HT-29 (cell line): ENCODE data around the gene SLC23A3. TPM values are rescaled to one million over a fixed set of nuclear protein-coding genes. Genes with fewer than 3 reads are reported as not detected.
"Not testable (repeated sequence)": the region's sequence is repeated elsewhere in the genome, so short reads cannot be mapped to it uniquely, and the experiment has no call there.

ENCODE experiments used
- DNase-seq: peaks from one replicate; pipeline ENCODE4 v3.0.0-alpha.2; 2015; ENCODE audit warnings: low spot score
- total RNA-seq: library from RNA; depleted of rRNA; stranded (reverse); fragments of >200 nt; shearing (Covaris generic); gene quantifications from 2 replicates; pipeline ENCODE4 v1.2.3, GENCODE V29; 2014

Gene SLC23A3
- total RNA-seq, 1 experiment from 2014 or later: 9.9 TPM

GRCh38 chr2:219205981-219206327, 36.1 kb upstream of the SLC23A3 start:
- no peak for DNase-seq

GRCh38 chr2:219205165-219205538, 35.3 kb upstream of the SLC23A3 start:
- DNase-seq: no peak

DNA sequence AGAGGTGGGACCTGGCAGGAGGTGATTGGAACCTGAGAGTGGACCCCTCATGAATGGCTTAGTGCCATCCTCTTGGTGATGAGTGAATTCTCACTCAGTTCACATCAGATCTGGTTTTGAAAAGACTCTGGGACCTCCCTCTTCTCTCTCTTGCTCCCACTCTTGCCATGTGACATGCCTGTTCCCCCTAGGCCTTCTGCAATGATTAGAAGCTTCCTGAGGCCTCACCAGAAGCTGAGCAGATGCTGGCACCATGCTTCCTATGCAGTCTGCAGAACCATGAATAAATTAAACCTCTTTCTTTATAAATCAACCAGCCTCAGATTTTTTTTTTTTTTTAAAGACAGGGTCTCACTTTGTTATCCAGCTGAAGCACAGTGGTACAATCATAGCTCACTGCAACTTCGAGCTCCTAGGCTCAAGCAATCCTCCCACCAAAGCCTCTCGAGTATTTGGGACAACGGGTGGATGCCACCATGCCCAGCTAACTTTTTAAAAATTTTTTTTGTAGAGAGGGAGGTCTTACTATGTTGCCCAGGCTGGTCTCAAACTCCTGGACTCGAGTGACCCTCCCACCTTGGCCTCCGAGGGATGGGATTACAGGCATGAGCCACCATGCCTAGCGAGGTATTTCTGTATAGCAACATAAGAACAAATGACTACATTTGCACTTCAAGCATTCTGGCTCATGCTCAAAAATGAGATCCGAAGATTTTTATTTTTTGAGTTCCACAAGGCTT, 34.8 kb upstream of the SLC23A3 start:
- no peak for DNase-seq

DNA sequence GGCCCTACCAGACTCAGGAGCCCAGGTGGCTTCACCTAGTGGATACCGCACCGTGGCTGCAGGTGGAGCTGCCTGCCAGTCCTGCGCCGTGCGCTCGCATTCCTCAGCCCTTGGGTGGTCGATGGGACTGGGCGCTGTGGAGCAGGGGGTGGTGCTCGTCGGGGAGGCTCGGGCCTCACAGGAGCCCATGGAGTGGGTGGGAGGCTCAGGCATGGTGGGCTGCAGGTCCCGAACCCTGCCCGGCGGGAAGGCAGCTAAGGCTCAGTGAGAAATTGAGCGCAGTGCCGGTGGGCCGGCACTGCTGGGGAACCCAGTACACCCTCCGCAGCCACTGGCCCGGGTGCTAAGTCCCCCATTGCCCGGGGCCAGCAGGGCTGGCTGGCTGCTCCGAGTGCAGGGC, 31.5 kb upstream of the SLC23A3 start:
- DNase-seq: not testable (repeated sequence)

DNA sequence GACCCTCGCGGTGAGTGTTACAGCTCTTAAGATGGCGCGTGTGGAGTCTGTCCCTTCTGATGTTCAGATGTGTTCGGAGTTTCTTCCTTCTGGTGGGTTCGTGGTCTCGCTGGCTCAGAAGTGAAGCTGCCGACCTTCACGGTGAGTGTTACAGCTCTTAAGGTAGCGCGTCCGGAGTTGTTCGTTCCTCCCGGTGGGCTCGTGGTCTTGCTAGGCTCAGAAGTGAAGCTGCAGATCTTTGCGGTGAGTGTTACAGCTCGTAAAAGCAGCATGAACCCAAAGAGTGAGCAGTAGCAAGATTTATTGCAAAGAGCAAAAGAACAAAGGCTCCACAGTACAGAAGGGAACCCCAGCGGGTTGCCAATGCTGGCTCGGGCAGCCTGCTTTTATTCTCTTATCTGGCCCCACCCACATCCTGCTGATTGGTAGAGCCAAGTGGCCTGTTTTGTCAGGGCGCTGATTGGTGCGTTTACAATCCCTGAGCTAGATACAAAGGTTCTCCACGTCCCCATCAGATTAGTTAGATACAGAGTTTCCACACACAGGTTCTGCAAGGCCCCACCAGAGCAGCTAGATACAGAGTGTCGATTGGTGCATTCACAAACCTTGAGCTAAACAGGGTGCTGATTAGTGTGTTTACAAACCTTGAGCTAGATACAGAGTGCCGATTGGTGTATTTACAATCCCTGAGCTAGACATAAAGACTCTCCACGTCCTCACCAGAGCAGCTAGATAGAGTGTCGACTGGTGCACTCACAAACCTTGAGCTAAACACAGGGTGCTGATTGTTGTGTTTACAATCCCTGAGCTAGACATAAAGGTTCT, 30.9 kb upstream of the SLC23A3 start:
- DNase-seq: not testable (repeated sequence)

- DNase-seq: no peak
Measured at GRCh38 chr2:219199470-219200211, 29.8 kb upstream of the SLC23A3 start.

DNA sequence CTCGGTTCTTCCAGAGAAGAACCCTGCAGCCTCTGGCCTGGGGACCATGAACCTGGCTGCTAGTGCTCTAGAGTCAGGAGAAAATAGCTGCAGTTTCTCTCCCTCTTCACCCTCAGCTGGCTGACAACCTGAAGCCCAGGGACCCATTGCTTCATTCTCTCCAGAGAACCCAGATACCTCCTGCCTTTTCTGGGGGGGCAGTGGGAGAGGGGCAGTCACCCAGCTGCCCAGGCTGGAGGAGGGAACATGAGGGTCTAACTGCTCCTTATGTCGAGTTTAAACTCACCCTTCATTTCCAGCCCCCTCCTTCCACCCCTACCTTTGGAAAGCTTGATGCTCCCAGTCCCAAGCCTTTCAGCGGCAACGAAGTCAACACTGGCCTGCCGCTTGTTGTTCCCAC, 29.1 kb upstream of the SLC23A3 start:
- DNase-seq: no peak

- no peak for DNase-seq
Measured at GRCh38 chr2:219197388-219197787, 27.6 kb upstream of the SLC23A3 start.

GRCh38 chr2:219186754-219187456, 17.1 kb upstream of the SLC23A3 start:
- no peak for DNase-seq

GRCh38 chr2:219184121-219184520, 14.3 kb upstream of the SLC23A3 start:
- no peak for DNase-seq

- no peak for DNase-seq
Measured at GRCh38 chr2:219183151-219183772, 13.4 kb upstream of the SLC23A3 start.

DNA sequence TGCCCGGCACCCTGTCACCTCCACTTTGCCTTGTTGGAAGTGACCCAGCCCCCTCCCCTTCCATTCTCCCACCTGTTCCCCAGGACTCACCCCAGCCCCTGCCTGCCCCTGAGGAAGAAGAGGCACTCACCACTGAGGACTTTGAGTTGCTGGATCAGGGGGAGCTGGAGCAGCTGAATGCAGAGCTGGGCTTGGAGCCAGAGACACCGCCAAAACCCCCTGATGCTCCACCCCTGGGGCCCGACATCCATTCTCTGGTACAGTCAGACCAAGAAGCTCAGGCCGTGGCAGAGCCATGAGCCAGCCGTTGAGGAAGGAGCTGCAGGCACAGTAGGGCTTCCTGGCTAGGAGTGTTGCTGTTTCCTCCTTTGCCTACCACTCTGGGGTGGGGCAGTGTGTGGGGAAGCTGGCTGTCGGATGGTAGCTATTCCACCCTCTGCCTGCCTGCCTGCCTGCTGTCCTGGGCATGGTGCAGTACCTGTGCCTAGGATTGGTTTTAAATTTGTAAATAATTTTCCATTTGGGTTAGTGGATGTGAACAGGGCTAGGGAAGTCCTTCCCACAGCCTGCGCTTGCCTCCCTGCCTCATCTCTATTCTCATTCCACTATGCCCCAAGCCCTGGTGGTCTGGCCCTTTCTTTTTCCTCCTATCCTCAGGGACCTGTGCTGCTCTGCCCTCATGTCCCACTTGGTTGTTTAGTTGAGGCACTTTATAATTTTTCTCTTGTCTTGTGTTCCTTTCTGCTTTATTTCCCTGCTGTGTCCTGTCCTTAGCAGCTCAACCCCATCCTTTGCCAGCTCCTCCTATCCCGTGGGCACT, 12.7 kb upstream of the SLC23A3 start:
- DNase-seq: no peak

- DNase-seq: no peak
Measured at GRCh38 chr2:219181531-219181930, 11.7 kb upstream of the SLC23A3 start.

DNA sequence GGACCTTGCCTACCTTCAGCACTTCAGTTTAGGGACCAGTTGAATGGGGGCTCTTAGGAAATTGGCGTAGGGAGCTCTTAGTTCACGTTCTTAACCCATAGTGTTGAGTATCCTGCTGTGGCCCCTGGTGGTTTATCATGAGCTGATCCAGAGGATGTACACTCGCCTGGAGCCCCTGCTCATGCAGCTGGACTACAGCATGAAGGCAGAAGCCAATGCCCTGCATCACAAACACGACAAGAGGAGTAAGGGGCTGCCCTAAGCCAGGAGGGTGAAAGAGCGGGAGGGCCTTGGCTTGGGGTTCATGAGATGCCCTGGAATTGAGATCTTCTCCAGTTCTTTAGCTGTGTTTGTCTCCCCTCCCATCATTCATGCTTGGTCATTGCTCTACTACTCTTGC, 11.1 kb upstream of the SLC23A3 start:
- no peak for DNase-seq

GRCh38 chr2:219179601-219180465, 10.0 kb upstream of the SLC23A3 start:
- no peak for DNase-seq

DNA sequence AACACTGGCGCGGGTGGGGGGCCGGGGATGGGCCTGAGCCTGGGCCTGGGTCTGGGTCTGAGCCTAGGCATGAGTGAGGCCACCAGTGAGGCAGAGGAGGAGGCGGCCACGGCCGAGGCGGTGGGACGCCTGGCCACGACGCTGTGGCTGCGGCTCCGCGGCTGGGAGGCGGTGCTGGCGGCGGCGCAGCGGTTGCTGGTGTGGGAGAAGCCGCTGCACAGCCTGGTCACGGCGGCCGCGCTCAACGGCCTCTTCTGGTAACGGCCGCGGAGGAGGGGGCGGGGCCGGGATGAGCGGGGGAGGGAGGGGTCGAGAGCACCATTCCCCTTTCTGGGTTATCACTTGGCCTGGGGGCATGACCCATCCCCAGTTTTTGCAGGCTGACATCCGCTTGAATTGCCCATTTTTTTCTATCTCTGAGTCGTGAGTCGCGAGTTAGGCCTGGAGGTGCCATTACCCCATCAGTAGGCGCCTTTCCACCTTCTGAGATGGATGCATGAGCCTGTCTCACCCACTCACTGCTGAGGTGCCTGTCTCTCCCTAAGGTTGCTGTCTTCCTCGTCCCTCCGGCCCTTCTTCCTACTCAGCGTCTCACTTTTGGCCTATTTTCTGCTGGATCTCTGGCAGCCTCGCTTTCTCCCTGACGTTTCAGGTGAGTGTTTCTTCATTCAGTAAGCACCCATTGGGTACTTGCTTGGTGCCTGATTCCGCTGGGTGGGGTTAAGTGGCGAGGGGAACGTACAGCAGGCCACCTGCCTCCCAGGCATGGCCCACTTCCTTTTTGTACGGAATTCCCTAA, 8.7 kb upstream of the SLC23A3 start:
- DNase-seq: peak; percentile 37

- peak; percentile 91 for DNase-seq
Measured at GRCh38 chr2:219177552-219178376, 7.9 kb upstream of the SLC23A3 start, which contains the start of gene RETREG2. Gene RETREG2, plus strand, starts transcription at chr2:219178275. Its CDS starts 78 bp downstream, at chr2:219178353.
